Trophoblast cell (in vitro differentiated cells and primary cell): ENCODE measurements around the gene TEAD4.
A peak's percentile ranks its signal among the peaks of the same experiment; 100 is the strongest.

Experiments
- DNase-seq, 2 donors: peaks; one replicate each; pipeline ENCODE4 v3.0.0-alpha.2; 2016
- H2AFZ ChIP-seq: 2 replicates; pipeline ENCODE4 v1.6.1; 2013; ENCODE audit warnings: low read length, moderate library complexity, mild to moderate bottlenecking; ENCODE audit not compliant: insufficient read depth, poor library complexity
- H2AK5ac ChIP-seq: 2 replicates; pipeline ENCODE4 v1.6.1; 2013; ENCODE audit warnings: mild to moderate bottlenecking, low read length
- H2BK120ac ChIP-seq: 2 replicates; pipeline ENCODE4 v1.6.1; 2013; ENCODE audit warnings: low read length, mild to moderate bottlenecking, moderate library complexity; ENCODE audit not compliant: insufficient read depth, poor library complexity
- H2BK12ac ChIP-seq: 2 replicates; pipeline ENCODE4 v1.6.1; 2013; ENCODE audit warnings: mild to moderate bottlenecking, low read length, moderate library complexity
- H2BK5ac ChIP-seq: 2 replicates; pipeline ENCODE4 v1.6.1; 2013; ENCODE audit warnings: low read length, low read depth, moderate library complexity, mild to moderate bottlenecking; ENCODE audit not compliant: poor library complexity
- H3K14ac ChIP-seq: 2 replicates; pipeline ENCODE4 v1.6.1; 2013; ENCODE audit warnings: mild to moderate bottlenecking, low read length
- H3K18ac ChIP-seq: 2 replicates; pipeline ENCODE4 v1.6.1; 2013; ENCODE audit warnings: mild to moderate bottlenecking, low read length
- H3K23ac ChIP-seq: 2 replicates; pipeline ENCODE4 v1.6.1; 2013; ENCODE audit warnings: low read length
- H3K27ac ChIP-seq: 2 replicates; pipeline ENCODE4 v1.5.1; 2013; ENCODE audit warnings: low read depth, mild to moderate bottlenecking, inconsistent platforms, low read length, moderate library complexity
- H3K27me3 ChIP-seq: 2 replicates; pipeline ENCODE4 v1.6.1; 2013; ENCODE audit warnings: inconsistent platforms, mild to moderate bottlenecking, low read length, moderate library complexity; ENCODE audit not compliant: insufficient read depth
- H3K36me3 ChIP-seq, 2 experiments: 1 replicate in 1 of 2; 2 replicates in 1 of 2; pipeline ENCODE4 v1.6.1; 2013; ENCODE audit warnings: low read length in 2 of 2, mild to moderate bottlenecking in 2 of 2, moderate library complexity in 1 of 2; ENCODE audit not compliant: insufficient read depth in 2 of 2, control insufficient read depth in 1 of 2
- H3K4ac ChIP-seq: 2 replicates; pipeline ENCODE4 v1.6.1; 2013; ENCODE audit warnings: low read depth, mild to moderate bottlenecking, low read length, moderate library complexity
- H3K4me1 ChIP-seq, 2 experiments: 1 replicate in 1 of 2; 2 replicates in 1 of 2; pipeline ENCODE4 v1.6.1; 2013; ENCODE audit warnings: low read length in 2 of 2, mild to moderate bottlenecking in 2 of 2, moderate library complexity in 1 of 2; ENCODE audit not compliant: insufficient read depth in 2 of 2, control insufficient read depth in 1 of 2
- H3K4me2 ChIP-seq: 2 replicates; pipeline ENCODE4 v1.6.1; 2013; ENCODE audit warnings: inconsistent platforms, mild to moderate bottlenecking, low read length, moderate library complexity
- H3K4me3 ChIP-seq: 2 replicates; pipeline ENCODE4 v1.5.1; 2013; ENCODE audit warnings: mild to moderate bottlenecking, low read depth, low read length, inconsistent platforms
- H3K79me1 ChIP-seq: one replicate; pipeline ENCODE4 v1.6.1; 2013; ENCODE audit warnings: low read length
- H3K79me2 ChIP-seq: 2 replicates; pipeline ENCODE4 v1.6.1; 2013; ENCODE audit warnings: low read length, mild to moderate bottlenecking; ENCODE audit not compliant: control insufficient read depth, insufficient read depth, poor library complexity
- H3K9ac ChIP-seq: 2 replicates; pipeline ENCODE4 v1.6.1; 2013; ENCODE audit warnings: mild to moderate bottlenecking, low read length
- H3K9me3 ChIP-seq: 2 replicates; pipeline ENCODE4 v1.6.1; 2013; ENCODE audit warnings: low read depth, mild to moderate bottlenecking, control low read depth, inconsistent platforms, low read length; ENCODE audit not compliant: insufficient read depth
- H4K12ac ChIP-seq: 2 replicates; pipeline ENCODE4 v1.6.1; 2013; ENCODE audit warnings: low read depth, mild to moderate bottlenecking, low read length, moderate library complexity
- H4K8ac ChIP-seq: 2 replicates; pipeline ENCODE4 v1.6.1; 2013; ENCODE audit warnings: low read depth, mild to moderate bottlenecking, low read length, moderate library complexity
- H4K91ac ChIP-seq: one replicate; pipeline ENCODE4 v1.6.1; 2013; ENCODE audit warnings: low read depth, mild to moderate bottlenecking, low read length, moderate library complexity
- WGBS: extraction: QIAGEN DNeasy Blood & Tissue Kit; methylation state at CpG from one replicate; pipeline ENCODE4 v1.1.7; 2013; ENCODE audit warnings: missing lambda C conversion rate; ENCODE audit not compliant: insufficient read length, insufficient coverage; ENCODE audit errors: extremely low coverage; 5-methylcytosine and 5-hydroxymethylcytosine counted together

TEAD4 gene

GRCh38 chr12:3002646-3003045 lies 43.4 kb downstream of the TEAD4 start:
- no peak overlapping the region for H3K23ac ChIP-seq
- no peak overlapping the region for H2AFZ ChIP-seq
- H3K79me2 ChIP-seq, result no peaks in the 10 kb centered on the region
- no peaks in the 10 kb centered on the region for H3K9me3 ChIP-seq
- no peak overlapping the region for H3K4me3 ChIP-seq
- no peak overlapping the region for H3K4me2 ChIP-seq
- H3K4me1 ChIP-seq, result peaks cover 11% of the 10 kb centered on the region in 2 experiments
- H3K9ac ChIP-seq, result no peak overlapping the region
- no peaks in the 10 kb centered on the region for H3K27me3 ChIP-seq
- no peak overlapping the region for H3K27ac ChIP-seq
- no peak overlapping the region for H2AK5ac ChIP-seq
- peaks cover 2% of the 10 kb centered on the region for H3K79me1 ChIP-seq
- no peak overlapping the region for H3K14ac ChIP-seq
- H2BK5ac ChIP-seq, result no peak overlapping the region
- no peak overlapping the region for H2BK120ac ChIP-seq
- H4K8ac ChIP-seq, result no peak overlapping the region
- no CpG with 5 or more reads among the region's 5 CpGs for WGBS
- DNase-seq, result no peak
- H3K4ac ChIP-seq, result no peak overlapping the region
- no peak overlapping the region for H4K91ac ChIP-seq
- H3K36me3 ChIP-seq, result peaks cover 7 to 21% of the 10 kb centered on the region in 2 experiments
- peak overlapping the region; percentile 13 for H3K18ac ChIP-seq
- no peak overlapping the region for H2BK12ac ChIP-seq
- no peak overlapping the region for H4K12ac ChIP-seq

- no peak overlapping the region for H2BK12ac ChIP-seq
Measured at GRCh38 chr12:3003357-3003992, 44.3 kb downstream of the TEAD4 start.

GRCh38 chr12:3004655-3005565 lies 45.7 kb downstream of the TEAD4 start:
- WGBS, result no CpG with 5 or more reads among the region's 15 CpGs

More at GRCh38 chr12:3003357-3003992, 44.3 kb downstream of the TEAD4 start:
- Histone ChIP-seq H3K9me3 (no peaks in the 10 kb centered on the region), H3K79me1 (peaks cover 2% of the 10 kb centered on the region), H2BK120ac (no peak overlapping the region), H3K4me1 (peaks cover 11% of the 10 kb centered on the region in 2 experiments), H2BK5ac (no peak overlapping the region), H2AFZ (no peak overlapping the region), H3K27ac (no peak overlapping the region), H4K8ac (no peak overlapping the region), H3K27me3 (no peaks in the 10 kb centered on the region), H3K79me2 (no peaks in the 10 kb centered on the region), H4K91ac (no peak overlapping the region), H3K36me3 (peaks cover 7 to 20% of the 10 kb centered on the region in 2 experiments), H3K9ac (no peak overlapping the region), H3K4me2 (no peak overlapping the region), H2AK5ac (no peak overlapping the region), H3K14ac (no peak overlapping the region), H3K23ac (no peak overlapping the region), H3K4ac (no peak overlapping the region), H4K12ac (no peak overlapping the region), H3K4me3 (peak overlapping the region; percentile 20), H3K18ac (no peak overlapping the region)
- DNase-seq, result peak in 1 of 2 donors; percentile 10
- WGBS, result no CpG with 5 or more reads among the region's 15 CpGs

GRCh38 chr12:3005736-3006135 lies 46.5 kb downstream of the TEAD4 start:
- no CpG with 5 or more reads among the region's 8 CpGs for WGBS
- H3K79me2 ChIP-seq, result no peaks in the 10 kb centered on the region

More at GRCh38 chr12:3004655-3005565, 45.7 kb downstream of the TEAD4 start:
- H3K14ac ChIP-seq, result no peak overlapping the region
- H2BK5ac ChIP-seq, result no peak overlapping the region
- peak overlapping the region; percentile 4 for H3K4me2 ChIP-seq
- H2AK5ac ChIP-seq, result no peak overlapping the region
- H2BK120ac ChIP-seq, result no peak overlapping the region
- H4K12ac ChIP-seq, result no peak overlapping the region
- no peak overlapping the region for H3K9ac ChIP-seq
- no peak overlapping the region for H3K27ac ChIP-seq
- no peak overlapping the region for H4K8ac ChIP-seq
- H3K4me1 ChIP-seq, result peaks cover 11% of the 10 kb centered on the region in 2 experiments
- H2AFZ ChIP-seq, result no peak overlapping the region
- no peak overlapping the region for H3K4me3 ChIP-seq
- no peak overlapping the region for H3K18ac ChIP-seq
- H3K23ac ChIP-seq, result no peak overlapping the region
- H3K79me2 ChIP-seq, result no peaks in the 10 kb centered on the region
- no peak for DNase-seq
- no peak overlapping the region for H2BK12ac ChIP-seq
- peaks cover 2% of the 10 kb centered on the region for H3K79me1 ChIP-seq
- no peaks in the 10 kb centered on the region for H3K9me3 ChIP-seq
- H3K27me3 ChIP-seq, result no peaks in the 10 kb centered on the region
- H4K91ac ChIP-seq, result no peak overlapping the region
- H3K4ac ChIP-seq, result no peak overlapping the region
- H3K36me3 ChIP-seq, result peaks cover 0 to 25% of the 10 kb centered on the region in 2 experiments

More at GRCh38 chr12:3005736-3006135, 46.5 kb downstream of the TEAD4 start:
- H2BK12ac ChIP-seq, result no peak overlapping the region
- H2BK5ac ChIP-seq, result no peak overlapping the region
- no peak overlapping the region for H3K18ac ChIP-seq
- no peaks in the 10 kb centered on the region for H3K27me3 ChIP-seq
- no peaks in the 10 kb centered on the region for H3K9me3 ChIP-seq
- H3K4me1 ChIP-seq, result peaks cover 11% of the 10 kb centered on the region in 2 experiments
- H3K4me2 ChIP-seq, result no peak overlapping the region
- peaks cover 4 to 28% of the 10 kb centered on the region in 2 experiments for H3K36me3 ChIP-seq
- H3K4me3 ChIP-seq, result no peak overlapping the region
- no peak overlapping the region for H4K8ac ChIP-seq
- no peak overlapping the region for H3K9ac ChIP-seq
- no peak overlapping the region for H2BK120ac ChIP-seq
- H3K4ac ChIP-seq, result no peak overlapping the region
- no peak overlapping the region for H2AFZ ChIP-seq
- H4K91ac ChIP-seq, result no peak overlapping the region
- H3K27ac ChIP-seq, result no peak overlapping the region
- no peak overlapping the region for H3K14ac ChIP-seq
- no peak overlapping the region for H4K12ac ChIP-seq
- peak in 1 of 2 donors; percentile 12 for DNase-seq
- H2AK5ac ChIP-seq, result no peak overlapping the region
- H3K23ac ChIP-seq, result no peak overlapping the region
- H3K79me1 ChIP-seq, result peaks cover 2% of the 10 kb centered on the region
